Endodermal cell (in vitro differentiated cells): Measurements from ENCODE around the gene LTBP1. TPM values are rescaled to one million over a fixed set of nuclear protein-coding genes. Genes with fewer than 3 reads are reported as not detected.

Experiments
- DNase-seq: peaks from one replicate; pipeline ENCODE4 v3.0.0-alpha.2; 2017
- H3K27ac ChIP-seq: 2 replicates; pipeline ENCODE4 v1.5.1; 2013; ENCODE audit warnings: mild to moderate bottlenecking, low read depth, low read length, moderate library complexity
- H3K27me3 ChIP-seq: 2 replicates; pipeline ENCODE4 v1.6.1; 2013; ENCODE audit warnings: mild to moderate bottlenecking, low read length, moderate library complexity; ENCODE audit not compliant: insufficient read depth, control insufficient read depth, poor library complexity, severe bottlenecking
- H3K36me3 ChIP-seq: 2 replicates; pipeline ENCODE4 v1.7.0; 2013; ENCODE audit warnings: mild to moderate bottlenecking, low read length, moderate library complexity; ENCODE audit not compliant: control insufficient read depth, insufficient read depth
- H3K4me1 ChIP-seq: one replicate; pipeline ENCODE4 v1.7.0; 2013; ENCODE audit warnings: low read length; ENCODE audit not compliant: control insufficient read depth, insufficient read depth
- H3K4me3 ChIP-seq: 2 replicates; pipeline ENCODE4 v1.5.1; 2013; ENCODE audit warnings: mild to moderate bottlenecking, low read length, moderate library complexity
- H3K9ac ChIP-seq: 2 replicates; pipeline ENCODE4 v1.6.1; 2013; ENCODE audit warnings: mild to moderate bottlenecking, low read length, moderate library complexity; ENCODE audit not compliant: poor library complexity, severe bottlenecking; ENCODE audit errors: extremely low read depth
- H3K9me3 ChIP-seq: 2 replicates; pipeline ENCODE4 v1.6.1; 2013; ENCODE audit warnings: mild to moderate bottlenecking, low read length, moderate library complexity; ENCODE audit not compliant: control insufficient read depth
- H3K27ac Mint-ChIP-seq: 2 replicates; pipeline ENCODE4 v1.8.0; 2020; ENCODE audit warnings: mixed read lengths
- H3K27me3 Mint-ChIP-seq: 2 replicates; pipeline ENCODE4 v1.8.0; 2021; ENCODE audit warnings: mild to moderate bottlenecking, mixed read lengths; ENCODE audit not compliant: insufficient read depth
- H3K36me3 Mint-ChIP-seq: 2 replicates; pipeline ENCODE4 v1.8.0; 2020; ENCODE audit warnings: low read depth, mixed read lengths
- H3K4me1 Mint-ChIP-seq: 2 replicates; pipeline ENCODE4 v1.8.0; 2020; ENCODE audit warnings: mixed read lengths
- H3K4me3 Mint-ChIP-seq: 2 replicates; pipeline ENCODE4 v1.8.0; 2020; ENCODE audit warnings: mild to moderate bottlenecking, moderate library complexity, mixed read lengths
- H3K9me3 Mint-ChIP-seq: 2 replicates; pipeline ENCODE4 v1.8.0; 2020; ENCODE audit warnings: mild to moderate bottlenecking, mixed read lengths
- WGBS, 2 experiments: methylation state at CpG; one replicate each; pipeline versions ENCODE4 v1.1.5 to v1.1.7; 2013; ENCODE audit warnings: missing lambda C conversion rate in 2 of 2, mixed read lengths in 1 of 2; ENCODE audit not compliant: insufficient coverage in 1 of 2, insufficient read length in 1 of 2; 5-methylcytosine and 5-hydroxymethylcytosine counted together
- total RNA-seq, 2 donors: library from RNA; stranded (reverse); fragmentation: NEBNext Ultra II Directional in 1 of 2; extraction: Animal tissue kit (Norgen Biotek cat#: 25700) in 1 of 2; gene quantifications; 2 replicates in 1 of 2; 3 replicates in 1 of 2; pipeline ENCODE4 v1.2.1, GENCODE V29; 2021
- TF ChIP-seq, protein P1 (sequence below): fragments of 200-600 bp; sonication (generic); conservative IDR thresholded peaks from 2 replicates; pipeline ENCODE4 v1.5.0; 2021; ENCODE audit warnings: antibody characterized with exemption, mild to moderate bottlenecking

The LTBP1 gene
- total RNA-seq, 2 donors from 2014 or later = 43.2 to 43.4 TPM

DNA sequence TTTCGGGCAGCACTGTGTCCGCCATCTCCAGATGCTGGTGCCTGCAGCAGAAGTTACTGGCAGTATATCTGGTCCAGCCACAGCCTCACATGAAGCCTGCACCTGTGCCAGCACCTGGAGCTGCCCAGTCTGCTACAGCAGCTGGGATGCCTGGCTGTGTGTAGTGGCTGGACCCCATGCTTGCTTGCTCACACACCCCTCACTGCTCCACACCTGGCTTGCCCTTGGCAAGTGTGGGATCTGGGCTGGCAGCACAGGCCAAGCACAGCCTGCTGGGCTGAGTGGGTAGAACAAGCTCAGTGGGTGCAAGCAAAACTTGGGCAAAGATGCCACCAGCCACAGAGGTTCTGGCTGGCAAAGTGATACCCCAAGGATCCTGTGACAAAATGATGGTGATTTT is 320.3 kb downstream of the LTBP1 start:
- Mint-ChIP-seq H3K27me3 (no peaks in the 10 kb centered on the region), H3K9me3 (no peaks in the 10 kb centered on the region), H3K36me3 (peaks cover 20% of the 10 kb centered on the region), H3K4me3 (no peak overlapping the region), H3K4me1 (no peaks in the 10 kb centered on the region), H3K27ac (no peak overlapping the region)
- H3K4me3 ChIP-seq = no peak overlapping the region
- no peaks in the 10 kb centered on the region for H3K4me1 ChIP-seq
- H3K36me3 ChIP-seq = no peaks in the 10 kb centered on the region
- WGBS, 2 experiments = 92 to 100% methylated on average over 2 of the region's 2 CpGs
- no peak overlapping the region for H3K27ac ChIP-seq
- TF ChIP-seq, protein P1, sequence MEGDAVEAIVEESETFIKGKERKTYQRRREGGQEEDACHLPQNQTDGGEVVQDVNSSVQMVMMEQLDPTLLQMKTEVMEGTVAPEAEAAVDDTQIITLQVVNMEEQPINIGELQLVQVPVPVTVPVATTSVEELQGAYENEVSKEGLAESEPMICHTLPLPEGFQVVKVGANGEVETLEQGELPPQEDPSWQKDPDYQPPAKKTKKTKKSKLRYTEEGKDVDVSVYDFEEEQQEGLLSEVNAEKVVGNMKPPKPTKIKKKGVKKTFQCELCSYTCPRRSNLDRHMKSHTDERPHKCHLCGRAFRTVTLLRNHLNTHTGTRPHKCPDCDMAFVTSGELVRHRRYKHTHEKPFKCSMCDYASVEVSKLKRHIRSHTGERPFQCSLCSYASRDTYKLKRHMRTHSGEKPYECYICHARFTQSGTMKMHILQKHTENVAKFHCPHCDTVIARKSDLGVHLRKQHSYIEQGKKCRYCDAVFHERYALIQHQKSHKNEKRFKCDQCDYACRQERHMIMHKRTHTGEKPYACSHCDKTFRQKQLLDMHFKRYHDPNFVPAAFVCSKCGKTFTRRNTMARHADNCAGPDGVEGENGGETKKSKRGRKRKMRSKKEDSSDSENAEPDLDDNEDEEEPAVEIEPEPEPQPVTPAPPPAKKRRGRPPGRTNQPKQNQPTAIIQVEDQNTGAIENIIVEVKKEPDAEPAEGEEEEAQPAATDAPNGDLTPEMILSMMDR = no peak
- DNase-seq = no peak
- no peak overlapping the region for H3K9ac ChIP-seq
- H3K9me3 ChIP-seq = peaks cover 21% of the 10 kb centered on the region
- no peaks in the 10 kb centered on the region for H3K27me3 ChIP-seq

- H3K9me3 ChIP-seq = peaks cover 21% of the 10 kb centered on the region
- no peak overlapping the region for H3K9ac ChIP-seq
- Mint-ChIP-seq H3K27me3 (no peaks in the 10 kb centered on the region), H3K27ac (no peak overlapping the region), H3K4me1 (no peaks in the 10 kb centered on the region), H3K9me3 (no peaks in the 10 kb centered on the region), H3K36me3 (peaks cover 20% of the 10 kb centered on the region), H3K4me3 (no peak overlapping the region)
- no peak for DNase-seq
- TF ChIP-seq, protein P1 = no peak
- H3K4me3 ChIP-seq = no peak overlapping the region
- no peaks in the 10 kb centered on the region for H3K27me3 ChIP-seq
- no peak overlapping the region for H3K27ac ChIP-seq
- H3K36me3 ChIP-seq = no peaks in the 10 kb centered on the region
- H3K4me1 ChIP-seq = no peaks in the 10 kb centered on the region
Measured at GRCh38 chr2:33267756-33268155, 321.0 kb downstream of the LTBP1 start.

- Mint-ChIP-seq H3K9me3 (no peaks in the 10 kb centered on the region), H3K4me1 (no peaks in the 10 kb centered on the region), H3K4me3 (no peak overlapping the region), H3K27ac (no peak overlapping the region), H3K36me3 (peaks cover 20% of the 10 kb centered on the region), H3K27me3 (no peaks in the 10 kb centered on the region)
- WGBS, 2 experiments = 79 to 96% methylated on average over 2 to 4 of the region's 4 CpGs
- Histone ChIP-seq H3K9me3 (peaks cover 21% of the 10 kb centered on the region), H3K27ac (no peak overlapping the region), H3K36me3 (no peaks in the 10 kb centered on the region), H3K27me3 (no peaks in the 10 kb centered on the region), H3K4me1 (no peaks in the 10 kb centered on the region), H3K4me3 (no peak overlapping the region), H3K9ac (no peak overlapping the region)
- TF ChIP-seq, protein P1 = no peak
- DNase-seq = no peak
Measured at GRCh38 chr2:33268246-33268831, 321.6 kb downstream of the LTBP1 start.
